HT1080 (cell line): ENCODE measurements around the gene FDXR. TPM values are rescaled to one million over a fixed set of nuclear protein-coding genes. Genes with fewer than 3 reads are reported as not detected.
A peak's percentile ranks its signal among the peaks of the same experiment; 100 is the strongest.

Experiments used
- DNase-seq: peaks from one replicate; pipeline ENCODE4 v3.0.0-alpha.2; 2015; ENCODE audit warnings: low read depth
- total RNA-seq: library from RNA; depleted of rRNA; stranded (reverse); fragments of >200 nt; shearing (Covaris generic); gene quantifications from 2 replicates; pipeline ENCODE4 v1.2.3, GENCODE V29; 2014; rRNA removed

FDXR gene
- total RNA-seq, 1 experiment from 2014 or later, result 48.7 TPM

DNA sequence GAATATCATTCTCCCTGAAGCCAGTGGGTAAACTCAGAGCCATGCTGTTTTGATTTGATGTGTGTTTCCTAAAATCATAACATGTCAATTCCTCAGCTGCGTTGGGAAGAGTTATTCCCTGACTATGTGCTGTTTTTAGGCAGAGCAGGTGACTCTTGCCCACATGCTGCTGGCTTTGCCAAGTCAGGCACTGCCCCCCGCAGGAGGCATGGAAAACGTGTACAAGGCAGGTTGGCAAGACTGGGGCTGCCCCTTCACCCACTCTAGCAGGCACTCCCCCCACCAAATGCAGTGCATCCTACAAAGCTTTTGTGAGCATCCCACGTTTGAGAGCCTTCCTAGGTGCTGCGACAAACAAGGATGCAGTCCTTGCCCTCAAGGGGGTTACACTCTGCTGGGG is 58.3 kb downstream of the FDXR start:
- peak; percentile 13 for DNase-seq

Other genes with a start within 250 kb of the FDXR start
- not detected in 2 replicates for gene CD300E, start 249.3 kb downstream of the FDXR start, total RNA-seq
- not detected in 2 replicates for gene CD300LF, start 160.1 kb downstream of the FDXR start, total RNA-seq
- 0.11 and 0.20 TPM in 2 replicates for gene RAB37, start 135.7 kb downstream of the FDXR start, total RNA-seq
- 32.8 and 41.8 TPM in 2 replicates for gene NHERF1, start 124.4 kb downstream of the FDXR start, total RNA-seq
- 21.9 and 32.6 TPM in 2 replicates for gene NAT9, start 96.6 kb downstream of the FDXR start, total RNA-seq
- gene GRIN2C, start 13.1 kb downstream of the FDXR start, total RNA-seq, result 0.07 and 0.10 TPM in 2 replicates
- not detected in 2 replicates for gene FADS6, start 20.6 kb upstream of the FDXR start, total RNA-seq
- not detected in 2 replicates for gene USH1G, start 50.3 kb upstream of the FDXR start, total RNA-seq
- not detected in 2 replicates for gene OTOP2, start 51.3 kb upstream of the FDXR start, total RNA-seq
- not detected in 2 replicates for gene OTOP3, start 62.9 kb upstream of the FDXR start, total RNA-seq
- 0.13 and 1.8 TPM in 2 replicates for gene HID1, start 99.8 kb upstream of the FDXR start, total RNA-seq
- gene CDR2L, start 114.6 kb upstream of the FDXR start, total RNA-seq, result 3.6 and 3.8 TPM in 2 replicates
- gene MRPL58, start 139.7 kb upstream of the FDXR start, total RNA-seq, result 110 and 114 TPM in 2 replicates
- gene ATP5PD, start 174.0 kb upstream of the FDXR start, total RNA-seq, result 259 and 270 TPM in 2 replicates
- 17.2 and 18.6 TPM in 2 replicates for gene KCTD2, start 174.2 kb upstream of the FDXR start, total RNA-seq
- gene SLC16A5, start 215.0 kb upstream of the FDXR start, total RNA-seq, result not detected in 2 replicates
- gene ARMC7, start 237.0 kb upstream of the FDXR start, total RNA-seq, result 8.0 and 8.2 TPM in 2 replicates